HCT116 (cell line): Measurements from ENCODE around the gene IFT25. TPM values are rescaled to one million over a fixed set of nuclear protein-coding genes. Genes with fewer than 3 reads are reported as not detected.
"Not testable (repeated sequence)": the region's sequence is repeated elsewhere in the genome, so short reads cannot be mapped to it uniquely, and the experiment has no call there.

ENCODE experiments used
- ATAC-seq: fragments of 200-7000 bp; cut with Tn5 transposase; 2 replicates; pipeline ENCODE4 v1.9.1; 2020; ENCODE audit warnings: mild to moderate bottlenecking, moderate library complexity
- BruUV-seq: library from RNA; stranded (reverse); fragments of 400-500 nt; replicated peaks from 2 replicates; lab custom pipeline; 2021; lab: Mats Ljungman, UMichigan
- CTCF ChIA-PET: fragments of 300-600 bp; sonication (Branson Sonifier 250); formaldehyde crosslinking; loops from one replicate; lab custom pipeline; 2021; ENCODE audit warnings: antibody characterized with exemption; lab: Charles Lee
- POLR2A ChIA-PET: fragments of 300-600, 350-600 bp; sonication (Branson Sonifier 250); formaldehyde crosslinking; loops from one replicate; lab custom pipeline; 2021; ENCODE audit warnings: antibody characterized with exemption; lab: Charles Lee
- RAD21 ChIA-PET, 2 experiments: fragments of 300-600 bp; sonication (Branson Sonifier 250); formaldehyde crosslinking; loops; one replicate each; lab custom pipeline; 2023; ENCODE audit warnings: low total read pairs in 2 of 2; ENCODE audit not compliant: uncharacterized antibody in 2 of 2, unreplicated experiment in 2 of 2, low non-redundant PET in 1 of 2; lab: Charles Lee
- DNase-seq: peaks from one replicate; pipeline ENCODE4 v3.0.0-alpha.2; 2010; ENCODE audit warnings: low read depth, low spot score
- H2AFZ ChIP-seq: fragments of 200-600 bp; shearing (Covaris generic), sonication (generic); 2 replicates; pipeline ENCODE4 v1.6.1; 2017; ENCODE audit warnings: low read depth, mixed run types, mixed read lengths, antibody characterized with exemption, low read length; ENCODE audit not compliant: poor library complexity, severe bottlenecking
- H3K27ac ChIP-seq: 2 replicates; pipeline ENCODE4 v1.5.1; 2012; ENCODE audit warnings: low read depth, low read length
- H3K27me3 ChIP-seq: fragments of 200-600 bp; sonication (generic); 2 replicates; pipeline ENCODE4 v1.6.1; 2016; ENCODE audit warnings: mixed run types, low read length, mixed read lengths; ENCODE audit not compliant: insufficient read depth
- H3K36me3 ChIP-seq, 2 experiments: fragments of 200-500 bp in 1 of 2; fragments of 200-600 bp in 1 of 2; sonication (Bioruptor generic) in 1 of 2; sonication (generic) in 1 of 2; 2 replicates each; pipeline versions ENCODE4 v1.5.1 to v1.6.1; 2014 to 2016; ENCODE audit warnings: low read length in 2 of 2, inconsistent platforms in 1 of 2, mixed read lengths in 1 of 2, mixed run types in 1 of 2; ENCODE audit not compliant: insufficient read depth in 2 of 2, control insufficient read depth in 1 of 2
- H3K4me1 ChIP-seq, 2 experiments: fragments of 200-600 bp in 1 of 2; sonication (generic) in 1 of 2; 2 replicates each; pipeline versions ENCODE4 v1.5.1 to v1.6.1; 2012 to 2017; ENCODE audit warnings: low read length in 2 of 2, inconsistent platforms in 1 of 2, mild to moderate bottlenecking in 1 of 2, mixed read lengths in 1 of 2, mixed run types in 1 of 2, moderate library complexity in 1 of 2; ENCODE audit not compliant: insufficient read depth in 2 of 2, control insufficient read depth in 1 of 2
- H3K4me2 ChIP-seq: fragments of 200-600 bp; sonication (generic); 2 replicates; pipeline ENCODE4 v1.6.1; 2017; ENCODE audit warnings: mixed run types, low read length, mixed read lengths
- H3K4me3 ChIP-seq, 2 experiments: fragments of 200-600 bp in 1 of 2; sonication (generic) in 1 of 2; replicated peaks in 1 of 2; 2 replicates each; pipeline ENCODE4 v1.5.1; 2011 to 2016; ENCODE audit warnings: low read length in 2 of 2, control low read depth in 1 of 2, low read depth in 1 of 2, mild to moderate bottlenecking in 1 of 2, mixed read lengths in 1 of 2, mixed run types in 1 of 2
- H3K79me2 ChIP-seq: fragments of 200-600 bp; sonication (generic); 2 replicates; pipeline ENCODE4 v1.6.1; 2017; ENCODE audit warnings: mild to moderate bottlenecking, mixed run types, low read length, moderate library complexity, mixed read lengths; ENCODE audit not compliant: insufficient read depth
- H3K9ac ChIP-seq: fragments of 200-600 bp; sonication (generic); 2 replicates; pipeline ENCODE4 v1.6.1; 2016; ENCODE audit warnings: low read length, mixed read lengths
- H3K9me2 ChIP-seq: fragments of 200-600 bp; sonication (generic), shearing (Covaris generic); 2 replicates; pipeline ENCODE4 v1.6.1; 2017; ENCODE audit warnings: mixed run types, mild to moderate bottlenecking, moderate library complexity; ENCODE audit not compliant: insufficient read depth
- H3K9me3 ChIP-seq, 2 experiments: fragments of 200-500 bp in 1 of 2; fragments of 200-600 bp in 1 of 2; sonication (Bioruptor generic) in 1 of 2; sonication (generic) in 1 of 2; 2 replicates each; pipeline ENCODE4 v1.6.1; 2014 to 2017; ENCODE audit warnings: low read length in 2 of 2, mixed read lengths in 2 of 2, inconsistent platforms in 1 of 2, low read depth in 1 of 2, mild to moderate bottlenecking in 1 of 2, mixed run types in 1 of 2, moderate library complexity in 1 of 2; ENCODE audit not compliant: control insufficient read depth in 1 of 2, insufficient read depth in 1 of 2
- H4K20me1 ChIP-seq: fragments of 200-600 bp; sonication (generic), shearing (Covaris generic); 2 replicates; pipeline ENCODE4 v1.6.1; 2017; ENCODE audit warnings: mixed run types, mild to moderate bottlenecking, moderate library complexity; ENCODE audit not compliant: insufficient read depth
- CTCF ChIP-seq, 3 experiments: fragments of 200-600 bp in 1 of 3; sonication (generic) in 1 of 3; IDR thresholded peaks in 2 of 3; conservative IDR thresholded peaks in 1 of 3; 2 replicates each; pipeline ENCODE4 v1.5.1; 2012 to 2017; ENCODE audit warnings: low read depth in 2 of 3, low read length in 2 of 3, antibody characterized with exemption in 1 of 3, borderline replicate concordance in 1 of 3, control low read depth in 1 of 3, mild to moderate bottlenecking in 1 of 3, mixed read lengths in 1 of 3, mixed run types in 1 of 3, moderate library complexity in 1 of 3; ENCODE audit not compliant: insufficient read depth in 1 of 3
- POLR2A ChIP-seq: IDR thresholded peaks from 2 replicates; pipeline ENCODE4 v1.7.0; 2011; ENCODE audit warnings: borderline replicate concordance; ENCODE audit not compliant: insufficient read depth, insufficient read length; ENCODE audit errors: extremely low read depth
- RAD21 ChIP-seq: IDR thresholded peaks from 2 replicates; pipeline ENCODE4 v1.6.1; 2012; ENCODE audit warnings: low read depth, mild to moderate bottlenecking
- intact Hi-C: fragments of 100-400 bp; cut with micrococcal nuclease; formaldehyde crosslinking; loops from 2 replicates; pipeline ENCODE4 v1.10.0; 2022
- total RNA-seq: library from RNA; stranded (reverse); gene quantifications from one replicate; pipeline ENCODE4 v1.2.1, GENCODE V29; 2021; ENCODE audit not compliant: unreplicated experiment

IFT25 gene
- total RNA-seq, 1 experiment from 2014 or later = 45.1 TPM

- intact Hi-C loops = loop anchor here (1.0 to 2.0 kb wide), 2 partner anchors 81 to 202 kb away; no protein-coding TSS in a partner anchor
- H3K36me3 ChIP-seq = peaks cover 5 to 11% of the 10 kb centered on the region in 2 experiments; a peak in 2 of 4 replicates
- peaks cover 0 to 1% of the 10 kb centered on the region in 2 experiments; a peak in 1 of 4 replicates for H3K4me1 ChIP-seq
- H3K9me2 ChIP-seq = no peaks in the 10 kb centered on the region
- H3K27ac ChIP-seq = no peak overlapping the region
- no peaks in the 10 kb centered on the region for H4K20me1 ChIP-seq
- H3K4me2 ChIP-seq = no peak overlapping the region
- no peak overlapping the region for H3K9ac ChIP-seq
- ChIA-PET RAD21 (interaction anchor here in 1 of 2 experiments (0.6 kb wide), 1 partner anchor 405 kb away, joined by 5 read pairs; no protein-coding TSS in a partner anchor), POLR2A (interaction anchor here (1.3 kb wide), 1 partner anchor 69 kb away, joined by 4 read pairs; no protein-coding TSS in a partner anchor), CTCF (interaction anchor here (0.6 to 2.4 kb wide), 18 partner anchors 10 to 203 kb away, joined by 3 to 47 read pairs (median 4); partner anchors contain the start of genes DIO1, IFT25 and YIPF1)
- peak; percentile 67 for ATAC-seq
- peak; percentile 49 for DNase-seq
- BruUV-seq = no TSS peak
- TF ChIP-seq POLR2A = no peak
- TF ChIP-seq RAD21 = peak; percentile 73
- TF ChIP-seq CTCF (IDR thresholded peaks at IDR 0.05 in 2 of 3, conservative IDR thresholded peaks at IDR 0.05 in 1 of 3; ENCODE audit: borderline replicate concordance in 1 of 3, insufficient read depth in 1 of 3, low read depth in 2 of 3, low read length in 2 of 3) = peak; percentile 61 to 75 (median 70); a peak in 5 of 6 replicates
- H3K79me2 ChIP-seq = no peaks in the 10 kb centered on the region
- H3K27me3 ChIP-seq = no peaks in the 10 kb centered on the region
- no peaks in the 10 kb centered on the region for H3K9me3 ChIP-seq
- no peak overlapping the region for H3K4me3 ChIP-seq
- no peak overlapping the region for H2AFZ ChIP-seq
Measured at GRCh38 chr1:53878492-53879105, 66.9 kb downstream of the IFT25 start.

DNA sequence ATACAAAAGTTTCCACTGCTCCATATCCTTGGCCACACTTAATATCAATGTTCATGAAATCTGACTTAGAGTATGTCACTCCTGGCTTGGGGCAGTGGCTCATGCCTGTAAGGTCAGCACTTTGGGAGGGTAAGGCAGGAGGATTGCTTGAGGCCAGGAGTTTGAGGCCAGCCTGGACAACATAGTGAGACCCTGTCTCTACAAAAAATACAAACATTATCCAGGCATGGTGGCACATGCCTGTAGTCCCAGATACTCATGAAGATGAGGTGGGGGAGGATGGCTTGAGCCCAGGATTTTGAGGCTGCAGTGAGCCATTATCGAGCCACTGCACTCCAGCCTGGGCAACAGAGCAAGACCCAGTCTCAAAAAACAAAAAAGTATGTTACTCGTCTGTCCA lies 70.3 kb downstream of the IFT25 start:
- H3K4me3 ChIP-seq, H4K20me1 ChIP-seq, BruUV-seq, ATAC-seq, RAD21 ChIA-PET, H3K27ac ChIP-seq, H3K79me2 ChIP-seq, H3K9me2 ChIP-seq, H3K9me3 ChIP-seq, H3K27me3 ChIP-seq, H3K9ac ChIP-seq, intact Hi-C loops, H3K4me2 ChIP-seq, DNase-seq, H3K4me1 ChIP-seq, H2AFZ ChIP-seq, POLR2A ChIA-PET: not testable (repeated sequence)
- CTCF ChIA-PET = interaction anchor here (1.0 to 1.2 kb wide), 2 partner anchors 14 to 84 kb away, joined by 3 to 4 read pairs; no protein-coding TSS in a partner anchor
- peaks cover 5 to 11% of the 10 kb centered on the region in 2 experiments; a peak in 2 of 4 replicates for H3K36me3 ChIP-seq
